GM12878 (cell line): ENCODE results near the gene NPBWR2. TPM values are rescaled to one million over a fixed set of nuclear protein-coding genes. Genes with fewer than 3 reads are reported as not detected.

Experiments used
- CEBPB ChIP-seq, 2 experiments: fragments of 150-350 bp in 1 of 2; IDR thresholded peaks; 2 replicates each; pipeline ENCODE4 v1.6.1; 2012 to 2014; ENCODE audit warnings: low read depth in 2 of 2, low read length in 2 of 2, borderline replicate concordance in 1 of 2, inconsistent platforms in 1 of 2
- EED ChIP-seq: sonication (generic); IDR thresholded peaks from 2 replicates; pipeline ENCODE4 v1.6.1; 2016; ENCODE audit warnings: antibody characterized with exemption, low read depth
- EZH2 ChIP-seq: IDR thresholded peaks from 2 replicates; pipeline ENCODE4 v1.6.1; 2012; ENCODE audit warnings: low read depth, mild to moderate bottlenecking, control low read depth, inconsistent platforms, low read length, borderline replicate concordance; ENCODE audit not compliant: control insufficient read depth
- FOXM1 ChIP-seq: IDR thresholded peaks from 2 replicates; pipeline ENCODE4 v1.6.1; 2012; ENCODE audit warnings: low read depth, mild to moderate bottlenecking, inconsistent platforms, low read length, moderate library complexity
- LARP7 ChIP-seq: fragments of 450-650 bp; IDR thresholded peaks from 2 replicates; pipeline ENCODE4 v1.6.1; 2017; ENCODE audit warnings: mild to moderate bottlenecking
- MYB ChIP-seq: fragments of 150-350 bp; IDR thresholded peaks from 2 replicates; pipeline ENCODE4 v1.6.1; 2014; ENCODE audit warnings: mild to moderate bottlenecking, low read depth, low read length, borderline replicate concordance
- NR2C1 ChIP-seq: fragments of 450-650 bp; IDR thresholded peaks from 2 replicates; pipeline ENCODE4 v1.6.1; 2017; ENCODE audit warnings: antibody characterized with exemption, mild to moderate bottlenecking, moderate library complexity
- NR2F1 ChIP-seq: fragments of 450-650 bp; conservative IDR thresholded peaks from 2 replicates; pipeline ENCODE4 v1.6.1; 2017; ENCODE audit warnings: mild to moderate bottlenecking
- POLR2A ChIP-seq: IDR thresholded peaks from 2 replicates; pipeline ENCODE4 v1.6.1; 2011; ENCODE audit warnings: low read depth, mild to moderate bottlenecking, low read length
- SMARCA5 ChIP-seq: fragments of 450-650 bp; IDR thresholded peaks from 2 replicates; pipeline ENCODE4 v1.6.1; 2017; ENCODE audit warnings: mild to moderate bottlenecking
- TCF7 ChIP-seq: IDR thresholded peaks from 2 replicates; pipeline ENCODE4 v1.6.1; 2014; ENCODE audit warnings: antibody characterized with exemption, borderline replicate concordance
- ZNF274 ChIP-seq: IDR thresholded peaks from one replicate; pipeline ENCODE4 v1.8.0; 2011; ENCODE audit not compliant: insufficient read length, insufficient read depth
- polyA plus RNA-seq, 11 experiments: library from polyadenylated mRNA; depleted of rRNA in 4 of 11; unstranded in 6 of 11; stranded (reverse) in 5 of 11; fragments of >200 nt; fragmentation: Nextera tagmentation in 4 of 11; fragmentation: Illumina TruSeq in 1 of 11; extraction: Ambion mirVana in 4 of 11; extraction: Trizol in 1 of 11; gene quantifications; 1 replicate in 1 of 11; 2 replicates in 10 of 11; pipeline versions ENCODE4 v1.2.1 to v1.2.3, GENCODE V29; 2011 to 2016; ENCODE audit warnings: inconsistent platforms in 2 of 11, missing spikeins in 2 of 11, low read depth in 1 of 11
- total RNA-seq, 4 experiments: library from RNA; depleted of rRNA in 3 of 4; stranded (reverse); fragments of >200 nt in 3 of 4; fragmentation: Illumina TruSeq in 1 of 4; extraction: Trizol in 1 of 4; gene quantifications; 2 replicates each; pipeline versions ENCODE4 v1.2.1 to v1.2.3, GENCODE V29; 2013 to 2021
- TF ChIP-seq, protein P1 (sequence below): IDR thresholded peaks from 2 replicates; pipeline ENCODE4 v1.6.1; 2012; ENCODE audit warnings: mild to moderate bottlenecking, low read depth, low read length
- TF ChIP-seq, protein P2 (sequence below): fragments of 450-650 bp; IDR thresholded peaks from 2 replicates; pipeline ENCODE4 v1.6.1; 2017; ENCODE audit warnings: mild to moderate bottlenecking
- TF ChIP-seq, protein P3 (sequence below): fragments of 450-650 bp; IDR thresholded peaks from 2 replicates; pipeline ENCODE4 v1.6.1; 2016; ENCODE audit warnings: mild to moderate bottlenecking
- TF ChIP-seq, protein P4 (sequence below): fragments of 450-650 bp; IDR thresholded peaks from 2 replicates; pipeline ENCODE4 v1.6.1; 2016; ENCODE audit warnings: mild to moderate bottlenecking, moderate library complexity, borderline replicate concordance
- TF ChIP-seq, protein P5 (sequence below): fragments of 450-650 bp; formaldehyde crosslinking; IDR thresholded peaks from 2 replicates; pipeline ENCODE4 v1.4.0; 2022; ENCODE audit warnings: mild to moderate bottlenecking, moderate library complexity

Gene NPBWR2
- total and polyA plus RNA-seq, 10 of the 15 experiments (the other 5 are each of a cell fraction or from before 2014, with no cell fraction given), result not detected

DNA sequence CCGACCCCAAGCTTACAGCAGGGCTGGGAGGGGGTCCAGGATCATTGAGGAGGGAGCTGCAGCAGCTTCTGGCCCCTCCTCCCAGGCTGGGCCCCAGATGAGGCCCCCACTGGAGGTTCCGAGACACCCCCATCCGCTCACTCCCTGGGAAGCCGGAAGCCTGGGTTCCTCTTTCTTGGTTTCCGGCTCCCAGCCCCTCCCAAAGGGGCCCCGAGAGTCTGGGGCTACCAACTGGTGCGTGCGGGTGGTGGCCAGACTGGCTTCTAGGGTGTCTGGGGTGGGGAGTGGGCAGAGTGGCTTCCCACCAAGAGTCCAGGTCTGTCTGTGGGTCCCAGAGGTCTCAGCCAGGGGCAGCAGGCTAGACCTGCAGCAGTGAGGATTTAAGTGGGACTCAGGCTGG lies 30.3 kb downstream of the NPBWR2 start (continued):
- TF ChIP-seq, protein P1, sequence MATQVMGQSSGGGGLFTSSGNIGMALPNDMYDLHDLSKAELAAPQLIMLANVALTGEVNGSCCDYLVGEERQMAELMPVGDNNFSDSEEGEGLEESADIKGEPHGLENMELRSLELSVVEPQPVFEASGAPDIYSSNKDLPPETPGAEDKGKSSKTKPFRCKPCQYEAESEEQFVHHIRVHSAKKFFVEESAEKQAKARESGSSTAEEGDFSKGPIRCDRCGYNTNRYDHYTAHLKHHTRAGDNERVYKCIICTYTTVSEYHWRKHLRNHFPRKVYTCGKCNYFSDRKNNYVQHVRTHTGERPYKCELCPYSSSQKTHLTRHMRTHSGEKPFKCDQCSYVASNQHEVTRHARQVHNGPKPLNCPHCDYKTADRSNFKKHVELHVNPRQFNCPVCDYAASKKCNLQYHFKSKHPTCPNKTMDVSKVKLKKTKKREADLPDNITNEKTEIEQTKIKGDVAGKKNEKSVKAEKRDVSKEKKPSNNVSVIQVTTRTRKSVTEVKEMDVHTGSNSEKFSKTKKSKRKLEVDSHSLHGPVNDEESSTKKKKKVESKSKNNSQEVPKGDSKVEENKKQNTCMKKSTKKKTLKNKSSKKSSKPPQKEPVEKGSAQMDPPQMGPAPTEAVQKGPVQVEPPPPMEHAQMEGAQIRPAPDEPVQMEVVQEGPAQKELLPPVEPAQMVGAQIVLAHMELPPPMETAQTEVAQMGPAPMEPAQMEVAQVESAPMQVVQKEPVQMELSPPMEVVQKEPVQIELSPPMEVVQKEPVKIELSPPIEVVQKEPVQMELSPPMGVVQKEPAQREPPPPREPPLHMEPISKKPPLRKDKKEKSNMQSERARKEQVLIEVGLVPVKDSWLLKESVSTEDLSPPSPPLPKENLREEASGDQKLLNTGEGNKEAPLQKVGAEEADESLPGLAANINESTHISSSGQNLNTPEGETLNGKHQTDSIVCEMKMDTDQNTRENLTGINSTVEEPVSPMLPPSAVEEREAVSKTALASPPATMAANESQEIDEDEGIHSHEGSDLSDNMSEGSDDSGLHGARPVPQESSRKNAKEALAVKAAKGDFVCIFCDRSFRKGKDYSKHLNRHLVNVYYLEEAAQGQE, result no peak
- no peak for TF ChIP-seq EZH2
- TF ChIP-seq, protein P2, sequence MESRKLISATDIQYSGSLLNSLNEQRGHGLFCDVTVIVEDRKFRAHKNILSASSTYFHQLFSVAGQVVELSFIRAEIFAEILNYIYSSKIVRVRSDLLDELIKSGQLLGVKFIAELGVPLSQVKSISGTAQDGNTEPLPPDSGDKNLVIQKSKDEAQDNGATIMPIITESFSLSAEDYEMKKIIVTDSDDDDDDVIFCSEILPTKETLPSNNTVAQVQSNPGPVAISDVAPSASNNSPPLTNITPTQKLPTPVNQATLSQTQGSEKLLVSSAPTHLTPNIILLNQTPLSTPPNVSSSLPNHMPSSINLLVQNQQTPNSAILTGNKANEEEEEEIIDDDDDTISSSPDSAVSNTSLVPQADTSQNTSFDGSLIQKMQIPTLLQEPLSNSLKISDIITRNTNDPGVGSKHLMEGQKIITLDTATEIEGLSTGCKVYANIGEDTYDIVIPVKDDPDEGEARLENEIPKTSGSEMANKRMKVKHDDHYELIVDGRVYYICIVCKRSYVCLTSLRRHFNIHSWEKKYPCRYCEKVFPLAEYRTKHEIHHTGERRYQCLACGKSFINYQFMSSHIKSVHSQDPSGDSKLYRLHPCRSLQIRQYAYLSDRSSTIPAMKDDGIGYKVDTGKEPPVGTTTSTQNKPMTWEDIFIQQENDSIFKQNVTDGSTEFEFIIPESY, result no peak
- TF ChIP-seq LARP7, result no peak; the same call in 1 of the 2 replicates
- no peak for TF ChIP-seq MYB
- TF ChIP-seq, protein P3, sequence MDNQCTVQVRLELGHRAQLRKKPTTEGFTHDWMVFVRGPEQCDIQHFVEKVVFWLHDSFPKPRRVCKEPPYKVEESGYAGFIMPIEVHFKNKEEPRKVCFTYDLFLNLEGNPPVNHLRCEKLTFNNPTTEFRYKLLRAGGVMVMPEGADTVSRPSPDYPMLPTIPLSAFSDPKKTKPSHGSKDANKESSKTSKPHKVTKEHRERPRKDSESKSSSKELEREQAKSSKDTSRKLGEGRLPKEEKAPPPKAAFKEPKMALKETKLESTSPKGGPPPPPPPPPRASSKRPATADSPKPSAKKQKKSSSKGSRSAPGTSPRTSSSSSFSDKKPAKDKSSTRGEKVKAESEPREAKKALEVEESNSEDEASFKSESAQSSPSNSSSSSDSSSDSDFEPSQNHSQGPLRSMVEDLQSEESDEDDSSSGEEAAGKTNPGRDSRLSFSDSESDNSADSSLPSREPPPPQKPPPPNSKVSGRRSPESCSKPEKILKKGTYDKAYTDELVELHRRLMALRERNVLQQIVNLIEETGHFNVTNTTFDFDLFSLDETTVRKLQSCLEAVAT, result no peak
- peak; percentile 60 for TF ChIP-seq POLR2A
- TF ChIP-seq, protein P4, sequence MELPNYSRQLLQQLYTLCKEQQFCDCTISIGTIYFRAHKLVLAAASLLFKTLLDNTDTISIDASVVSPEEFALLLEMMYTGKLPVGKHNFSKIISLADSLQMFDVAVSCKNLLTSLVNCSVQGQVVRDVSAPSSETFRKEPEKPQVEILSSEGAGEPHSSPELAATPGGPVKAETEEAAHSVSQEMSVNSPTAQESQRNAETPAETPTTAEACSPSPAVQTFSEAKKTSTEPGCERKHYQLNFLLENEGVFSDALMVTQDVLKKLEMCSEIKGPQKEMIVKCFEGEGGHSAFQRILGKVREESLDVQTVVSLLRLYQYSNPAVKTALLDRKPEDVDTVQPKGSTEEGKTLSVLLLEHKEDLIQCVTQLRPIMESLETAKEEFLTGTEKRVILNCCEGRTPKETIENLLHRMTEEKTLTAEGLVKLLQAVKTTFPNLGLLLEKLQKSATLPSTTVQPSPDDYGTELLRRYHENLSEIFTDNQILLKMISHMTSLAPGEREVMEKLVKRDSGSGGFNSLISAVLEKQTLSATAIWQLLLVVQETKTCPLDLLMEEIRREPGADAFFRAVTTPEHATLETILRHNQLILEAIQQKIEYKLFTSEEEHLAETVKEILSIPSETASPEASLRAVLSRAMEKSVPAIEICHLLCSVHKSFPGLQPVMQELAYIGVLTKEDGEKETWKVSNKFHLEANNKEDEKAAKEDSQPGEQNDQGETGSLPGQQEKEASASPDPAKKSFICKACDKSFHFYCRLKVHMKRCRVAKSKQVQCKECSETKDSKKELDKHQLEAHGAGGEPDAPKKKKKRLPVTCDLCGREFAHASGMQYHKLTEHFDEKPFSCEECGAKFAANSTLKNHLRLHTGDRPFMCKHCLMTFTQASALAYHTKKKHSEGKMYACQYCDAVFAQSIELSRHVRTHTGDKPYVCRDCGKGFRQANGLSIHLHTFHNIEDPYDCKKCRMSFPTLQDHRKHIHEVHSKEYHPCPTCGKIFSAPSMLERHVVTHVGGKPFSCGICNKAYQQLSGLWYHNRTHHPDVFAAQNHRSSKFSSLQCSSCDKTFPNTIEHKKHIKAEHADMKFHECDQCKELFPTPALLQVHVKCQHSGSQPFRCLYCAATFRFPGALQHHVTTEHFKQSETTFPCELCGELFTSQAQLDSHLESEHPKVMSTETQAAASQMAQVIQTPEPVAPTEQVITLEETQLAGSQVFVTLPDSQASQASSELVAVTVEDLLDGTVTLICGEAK, result peak; percentile 60; the same call in 1 of the 2 replicates
- no peak; the same call in 1 of the 2 replicates for TF ChIP-seq NR2F1
- no peak for TF ChIP-seq SMARCA5
- no peak for TF ChIP-seq TCF7
- TF ChIP-seq ZNF274, result no peak
- no peak for TF ChIP-seq CEBPB (IDR thresholded peaks at IDR 0.05; ENCODE audit: borderline replicate concordance in 1 of 2, low read depth in 2 of 2, low read length in 2 of 2)
- no peak for TF ChIP-seq NR2C1
- TF ChIP-seq, protein P5, sequence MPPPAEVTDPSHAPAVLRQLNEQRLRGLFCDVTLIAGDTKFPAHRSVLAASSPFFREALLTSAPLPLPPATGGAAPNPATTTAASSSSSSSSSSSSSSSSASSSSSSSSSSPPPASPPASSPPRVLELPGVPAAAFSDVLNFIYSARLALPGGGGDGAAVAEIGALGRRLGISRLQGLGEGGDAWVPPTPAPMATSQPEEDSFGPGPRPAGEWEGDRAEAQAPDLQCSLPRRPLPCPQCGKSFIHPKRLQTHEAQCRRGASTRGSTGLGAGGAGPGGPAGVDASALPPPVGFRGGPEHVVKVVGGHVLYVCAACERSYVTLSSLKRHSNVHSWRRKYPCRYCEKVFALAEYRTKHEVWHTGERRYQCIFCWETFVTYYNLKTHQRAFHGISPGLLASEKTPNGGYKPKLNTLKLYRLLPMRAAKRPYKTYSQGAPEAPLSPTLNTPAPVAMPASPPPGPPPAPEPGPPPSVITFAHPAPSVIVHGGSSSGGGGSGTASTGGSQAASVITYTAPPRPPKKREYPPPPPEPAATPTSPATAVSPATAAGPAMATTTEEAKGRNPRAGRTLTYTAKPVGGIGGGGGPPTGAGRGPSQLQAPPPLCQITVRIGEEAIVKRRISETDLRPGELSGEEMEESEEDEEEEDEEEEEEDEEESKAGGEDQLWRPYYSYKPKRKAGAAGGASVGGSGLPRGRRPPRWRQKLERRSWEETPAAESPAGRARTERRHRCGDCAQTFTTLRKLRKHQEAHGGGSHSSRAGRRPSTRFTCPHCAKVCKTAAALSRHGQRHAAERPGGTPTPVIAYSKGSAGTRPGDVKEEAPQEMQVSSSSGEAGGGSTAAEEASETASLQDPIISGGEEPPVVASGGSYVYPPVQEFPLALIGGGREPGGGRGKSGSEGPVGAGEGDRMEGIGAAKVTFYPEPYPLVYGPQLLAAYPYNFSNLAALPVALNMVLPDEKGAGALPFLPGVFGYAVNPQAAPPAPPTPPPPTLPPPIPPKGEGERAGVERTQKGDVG (CRISPR knock-in tag), result no peak
- TF ChIP-seq EED, result peak; percentile 83
- TF ChIP-seq FOXM1, result no peak
